Breast epithelium (tissue), 4 donors: Measurements from ENCODE around the gene ARFGEF2. TPM values are rescaled to one million over a fixed set of nuclear protein-coding genes. Genes with fewer than 3 reads are reported as not detected.
"Not testable (repeated sequence)": the region's sequence is repeated elsewhere in the genome, so short reads cannot be mapped to it uniquely, and the experiment has no call there.

ENCODE experiments used
- DNase-seq, 2 donors: peaks; one replicate each; pipeline ENCODE4 v3.0.0-alpha.2; 2019; ENCODE audit warnings: low spot score in 2 of 2
- H3K27ac ChIP-seq, 2 donors: fragments of 200-600 bp; sonication (generic) in 1 of 2; one replicate each; pipeline ENCODE4 v1.5.1; 2016 to 2019; ENCODE audit warnings: mild to moderate bottlenecking in 1 of 2
- H3K27me3 ChIP-seq, 2 donors: fragments of 200-600 bp; sonication (generic) in 1 of 2; one replicate each; pipeline versions ENCODE4 v1.5.1 to v1.6.0; 2017 to 2019; ENCODE audit warnings: control low read depth in 1 of 2, mild to moderate bottlenecking in 1 of 2
- H3K36me3 ChIP-seq: fragments of 200-600 bp; one replicate; pipeline ENCODE4 v1.5.1; 2019
- H3K4me1 ChIP-seq, 2 donors: fragments of 200-600 bp; sonication (generic); one replicate each; pipeline ENCODE4 v1.5.1; 2016 to 2019; ENCODE audit warnings: control low read depth in 1 of 2
- H3K4me3 ChIP-seq, 3 donors: fragments of 200-600 bp; sonication (generic); 1 replicate in 2 of 3; 2 replicates in 1 of 3; pipeline ENCODE4 v1.5.1; 2016 to 2019; ENCODE audit warnings: mild to moderate bottlenecking in 3 of 3, moderate library complexity in 2 of 3
- H3K9me3 ChIP-seq, 2 donors: fragments of 200-600 bp; sonication (generic) in 1 of 2; one replicate each; pipeline ENCODE4 v1.5.1; 2016 to 2019; ENCODE audit warnings: control low read depth in 1 of 2
- POLR2A ChIP-seq: fragments of 450-650 bp; IDR thresholded peaks from one replicate; pipeline ENCODE4 v1.6.1; 2016; ENCODE audit warnings: antibody characterized with exemption, mild to moderate bottlenecking, moderate library complexity
- POLR2AphosphoS5 ChIP-seq, 3 donors: sonication (generic); formaldehyde crosslinking; IDR thresholded peaks; one replicate each; pipeline ENCODE4 v1.6.1; 2017; ENCODE audit warnings: antibody characterized with exemption in 3 of 3
- intact Hi-C: fragments of 100-400 bp; cut with DNase I; formaldehyde crosslinking; loops from one replicate; pipeline ENCODE4 v1.15.1; 2023; ENCODE audit warnings: low total_unique reads
- total RNA-seq, 3 donors: library from RNA; depleted of rRNA; stranded (reverse); fragments of >200 nt; gene quantifications; one replicate each; pipeline ENCODE4 v1.1.0, GENCODE V29; 2016
- TF ChIP-seq, protein P1 (sequence below), 3 donors: fragments of 450-650 bp; IDR thresholded peaks; one replicate each; pipeline ENCODE4 v1.5.1; 2016 to 2017; ENCODE audit warnings: antibody characterized with exemption in 3 of 3, mild to moderate bottlenecking in 3 of 3, moderate library complexity in 3 of 3

The ARFGEF2 gene
- total RNA-seq, 3 donors from 2014 or later, result 37.1 to 61.6 (median 42.3) TPM

DNA sequence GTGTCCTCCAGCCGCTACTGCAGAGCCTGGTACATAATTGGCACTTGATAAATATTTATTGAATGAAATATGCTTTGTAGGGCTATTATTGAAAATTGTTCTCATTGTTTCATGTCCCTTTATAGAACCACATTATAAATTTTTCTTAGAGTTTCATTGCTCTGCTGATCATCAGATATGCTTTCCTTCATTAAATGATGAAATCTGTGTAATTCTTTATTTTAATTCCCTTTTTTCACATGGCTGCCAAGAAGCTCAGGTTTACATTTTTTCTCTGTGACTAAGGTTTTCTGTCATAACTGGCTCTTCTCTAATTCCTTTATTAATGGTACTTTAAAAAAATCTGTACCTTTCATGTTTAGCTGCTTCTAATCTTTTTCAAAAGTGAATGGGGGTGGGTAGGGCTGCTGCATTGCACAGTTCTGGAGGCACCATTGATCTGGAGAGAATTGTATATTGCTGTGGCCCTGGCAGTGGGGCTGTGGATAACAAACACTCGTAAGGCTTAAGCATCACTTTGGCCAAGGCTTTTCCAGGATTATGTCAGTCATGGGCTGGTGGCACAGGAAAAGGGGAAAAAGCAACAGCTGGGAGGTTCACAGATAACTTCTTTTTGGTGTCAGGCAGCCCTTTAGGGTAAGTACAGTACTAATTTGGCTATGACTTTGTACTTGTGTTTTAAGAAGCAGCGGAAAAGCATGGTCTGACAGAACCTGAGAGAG is 43.8 kb downstream of the ARFGEF2 start:
- intact Hi-C loops, result no loop called here
- no peaks in the 10 kb centered on the region for H3K36me3 ChIP-seq
- TF ChIP-seq, protein P1, sequence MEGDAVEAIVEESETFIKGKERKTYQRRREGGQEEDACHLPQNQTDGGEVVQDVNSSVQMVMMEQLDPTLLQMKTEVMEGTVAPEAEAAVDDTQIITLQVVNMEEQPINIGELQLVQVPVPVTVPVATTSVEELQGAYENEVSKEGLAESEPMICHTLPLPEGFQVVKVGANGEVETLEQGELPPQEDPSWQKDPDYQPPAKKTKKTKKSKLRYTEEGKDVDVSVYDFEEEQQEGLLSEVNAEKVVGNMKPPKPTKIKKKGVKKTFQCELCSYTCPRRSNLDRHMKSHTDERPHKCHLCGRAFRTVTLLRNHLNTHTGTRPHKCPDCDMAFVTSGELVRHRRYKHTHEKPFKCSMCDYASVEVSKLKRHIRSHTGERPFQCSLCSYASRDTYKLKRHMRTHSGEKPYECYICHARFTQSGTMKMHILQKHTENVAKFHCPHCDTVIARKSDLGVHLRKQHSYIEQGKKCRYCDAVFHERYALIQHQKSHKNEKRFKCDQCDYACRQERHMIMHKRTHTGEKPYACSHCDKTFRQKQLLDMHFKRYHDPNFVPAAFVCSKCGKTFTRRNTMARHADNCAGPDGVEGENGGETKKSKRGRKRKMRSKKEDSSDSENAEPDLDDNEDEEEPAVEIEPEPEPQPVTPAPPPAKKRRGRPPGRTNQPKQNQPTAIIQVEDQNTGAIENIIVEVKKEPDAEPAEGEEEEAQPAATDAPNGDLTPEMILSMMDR (IDR thresholded peaks at IDR 0.05), result no peak
- TF ChIP-seq POLR2AphosphoS5 (IDR thresholded peaks at IDR 0.05), result no peak
- H3K4me3 ChIP-seq, result no peak overlapping the region
- no peaks in the 10 kb centered on the region for H3K27me3 ChIP-seq
- H3K27ac ChIP-seq, result peak overlapping the region; percentile 54 to 57
- H3K9me3 ChIP-seq, result no peaks in the 10 kb centered on the region
- DNase-seq, result no peak
- peaks cover 0 to 3% of the 10 kb centered on the region in 2 donors for H3K4me1 ChIP-seq

DNA sequence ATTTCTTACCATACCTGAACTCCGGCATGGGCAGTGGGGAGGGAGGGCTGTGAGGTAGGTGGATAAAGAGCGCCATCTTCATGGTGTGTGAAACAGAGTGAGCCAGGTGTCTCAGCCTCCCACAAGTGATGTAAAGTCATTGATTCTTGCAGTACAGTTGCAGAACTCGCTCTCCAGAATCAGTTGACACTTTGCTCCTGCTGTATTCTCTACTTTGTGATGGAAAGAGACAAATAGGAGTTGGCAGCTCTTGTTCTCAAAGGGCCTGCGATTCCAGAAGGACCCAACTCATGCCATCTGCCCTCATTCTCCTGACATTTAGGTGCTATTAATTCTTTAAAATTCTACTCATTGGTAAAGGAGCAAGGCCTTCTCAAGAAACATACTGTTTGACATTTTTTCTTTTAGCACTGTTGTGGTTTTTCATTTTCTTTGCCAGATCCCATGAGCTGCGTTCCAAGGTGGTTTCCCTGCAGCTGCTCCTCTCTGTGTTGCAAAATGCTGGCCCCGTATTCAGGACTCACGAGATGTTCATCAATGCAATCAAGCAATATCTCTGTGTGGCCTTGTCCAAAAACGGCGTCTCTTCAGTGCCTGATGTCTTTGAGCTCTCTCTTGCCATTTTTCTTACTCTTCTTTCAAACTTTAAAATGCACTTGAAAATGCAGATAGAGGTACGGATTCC is 49.3 kb downstream of the ARFGEF2 start:
- no peak overlapping the region for H3K4me3 ChIP-seq
- no peaks in the 10 kb centered on the region for H3K36me3 ChIP-seq
- H3K9me3 ChIP-seq, result no peaks in the 10 kb centered on the region
- no peaks in the 10 kb centered on the region for H3K27me3 ChIP-seq
- TF ChIP-seq, protein P1 (IDR thresholded peaks at IDR 0.05), result no peak
- TF ChIP-seq POLR2AphosphoS5 (IDR thresholded peaks at IDR 0.05) (no peak), POLR2A (no peak)
- DNase-seq, result no peak
- intact Hi-C loops, result no loop called here
- H3K27ac ChIP-seq, result no peak overlapping the region
- no peaks in the 10 kb centered on the region for H3K4me1 ChIP-seq

DNA sequence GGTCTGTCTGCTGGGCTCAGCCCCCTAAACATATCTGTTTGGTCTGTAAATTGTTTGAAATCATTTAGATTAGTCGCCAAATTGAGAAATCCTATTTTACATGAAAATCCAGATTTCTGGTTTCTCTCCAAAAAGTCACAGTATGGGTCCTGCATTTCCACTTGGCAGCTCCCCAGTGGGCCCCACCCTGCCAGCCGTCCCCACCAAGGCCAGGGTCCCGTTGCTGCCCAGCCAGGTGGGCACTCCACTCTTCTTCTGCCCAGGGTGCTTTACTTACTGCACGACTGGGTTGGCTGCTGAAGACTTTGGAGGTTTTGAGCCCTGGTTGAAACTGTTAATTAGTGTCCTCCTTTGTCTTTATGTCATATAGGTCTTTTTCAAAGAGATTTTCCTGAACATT is 50.4 kb downstream of the ARFGEF2 start:
- TF ChIP-seq POLR2A (no peak), POLR2AphosphoS5 (IDR thresholded peaks at IDR 0.05) (no peak)
- TF ChIP-seq, protein P1 (IDR thresholded peaks at IDR 0.05), result no peak
- intact Hi-C loops, result no loop called here
- H3K36me3 ChIP-seq, result peaks cover 5% of the 10 kb centered on the region
- no peak overlapping the region for H3K4me3 ChIP-seq
- H3K27ac ChIP-seq, result no peak overlapping the region
- H3K4me1 ChIP-seq, result no peaks in the 10 kb centered on the region
- no peaks in the 10 kb centered on the region for H3K27me3 ChIP-seq
- no peaks in the 10 kb centered on the region for H3K9me3 ChIP-seq
- no peak for DNase-seq

- Histone ChIP-seq H3K9me3 (no peaks in the 10 kb centered on the region), H3K27me3 (no peaks in the 10 kb centered on the region), H3K4me1 (no peaks in the 10 kb centered on the region), H3K36me3 (peaks cover 5% of the 10 kb centered on the region), H3K27ac (no peak overlapping the region), H3K4me3 (no peak overlapping the region)
- intact Hi-C loops, result no loop called here
- no peak for TF ChIP-seq POLR2A
- TF ChIP-seq, protein P1 (IDR thresholded peaks at IDR 0.05), result no peak
- DNase-seq, result no peak
These were observed 51.3 kb downstream of the ARFGEF2 start for GRCh38 chr20:48972816-48973215.

- peaks cover 5% of the 10 kb centered on the region for H3K36me3 ChIP-seq
- no peak for DNase-seq
- no peak overlapping the region for H3K4me3 ChIP-seq
- TF ChIP-seq POLR2A (no peak), POLR2AphosphoS5 (IDR thresholded peaks at IDR 0.05) (no peak)
- TF ChIP-seq, protein P1 (IDR thresholded peaks at IDR 0.05), result no peak
- no peaks in the 10 kb centered on the region for H3K4me1 ChIP-seq
- no peak overlapping the region for H3K27ac ChIP-seq
- no peaks in the 10 kb centered on the region for H3K27me3 ChIP-seq
- H3K9me3 ChIP-seq, result no peaks in the 10 kb centered on the region
- intact Hi-C loops, result no loop called here
These were observed 54.4 kb downstream of the ARFGEF2 start for GRCh38 chr20:48975955-48976354.

- H3K27ac ChIP-seq, H3K4me3 ChIP-seq, H3K4me1 ChIP-seq, DNase-seq, H3K36me3 ChIP-seq, intact Hi-C loops, H3K9me3 ChIP-seq, H3K27me3 ChIP-seq: not testable (repeated sequence)
These were observed 58.5 kb downstream of the ARFGEF2 start for GRCh38 chr20:48979980-48980379.
